ENCODE results near the gene HPCAL1.

The HPCAL1 gene

DNA sequence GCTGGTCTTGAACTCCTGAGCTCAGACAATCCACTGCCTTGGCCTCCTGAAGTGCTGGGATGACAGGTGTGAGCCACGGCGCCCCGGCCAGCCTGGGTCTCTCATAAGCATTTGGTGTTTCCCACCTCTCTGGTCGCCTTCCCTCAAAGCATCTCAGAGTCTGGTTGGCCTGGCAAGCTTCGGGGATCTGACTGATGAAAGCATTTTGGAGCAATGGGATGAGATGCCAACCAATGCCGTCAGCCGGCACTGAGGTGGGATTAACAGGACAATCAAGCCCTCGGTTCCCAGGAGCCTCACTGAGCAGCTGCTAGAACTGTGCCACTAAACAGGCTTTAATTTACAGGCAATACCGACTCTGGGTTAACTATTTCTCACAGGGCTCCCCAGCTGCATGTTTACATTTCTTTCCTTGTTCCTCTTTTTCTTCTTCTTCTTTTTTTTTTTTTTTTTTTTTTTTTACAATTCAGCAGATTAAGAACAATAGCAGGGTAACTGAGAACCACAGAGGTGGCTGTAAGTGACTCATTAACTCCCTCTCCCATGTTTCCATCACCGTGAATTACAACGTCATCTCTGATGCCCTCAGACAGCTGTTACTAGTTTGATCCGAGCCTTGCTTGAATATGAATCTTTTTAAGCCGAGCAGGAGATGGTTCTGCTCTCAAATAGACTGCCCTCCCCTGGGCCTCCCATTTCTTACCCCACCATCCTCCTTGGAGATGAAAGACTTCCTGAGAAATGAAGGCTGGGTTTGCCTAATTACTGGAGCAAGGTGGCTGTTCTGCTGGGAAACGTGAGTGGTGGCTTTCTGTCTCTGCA, 107.5 kb downstream of the HPCAL1 start:
- peak; percentile 76 to 81 for DNase-seq

DNA sequence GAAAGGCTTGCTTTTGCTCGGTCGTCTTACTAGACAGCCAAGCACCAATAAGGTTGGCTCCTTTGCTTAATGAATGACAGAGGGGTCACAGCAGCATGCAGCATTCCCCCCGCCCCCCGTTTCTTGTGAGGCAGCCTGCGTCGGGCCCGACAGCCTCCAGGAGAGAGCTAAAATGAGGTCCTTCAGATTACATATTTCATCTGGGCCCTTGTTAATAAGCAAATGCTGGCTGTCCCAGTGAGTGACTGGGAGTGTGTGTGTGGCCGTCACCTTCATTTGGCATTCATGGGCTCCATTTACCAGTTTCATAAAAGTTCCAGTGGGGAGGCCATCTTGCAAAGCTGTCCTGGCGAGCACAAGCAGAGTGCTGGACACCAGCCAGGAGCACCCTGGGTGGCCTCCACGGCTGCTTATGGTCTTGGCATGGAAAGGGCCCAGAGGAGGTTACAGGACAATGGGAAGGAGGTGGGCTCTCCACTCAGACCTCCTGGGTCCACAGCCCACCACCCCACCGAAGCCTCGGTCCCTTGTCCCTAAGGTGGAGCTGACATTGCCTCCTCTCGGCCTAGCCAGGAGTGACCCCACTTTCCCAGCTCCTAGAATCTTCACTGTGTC, 108.2 kb downstream of the HPCAL1 start:
- no peak for DNase-seq

DNA sequence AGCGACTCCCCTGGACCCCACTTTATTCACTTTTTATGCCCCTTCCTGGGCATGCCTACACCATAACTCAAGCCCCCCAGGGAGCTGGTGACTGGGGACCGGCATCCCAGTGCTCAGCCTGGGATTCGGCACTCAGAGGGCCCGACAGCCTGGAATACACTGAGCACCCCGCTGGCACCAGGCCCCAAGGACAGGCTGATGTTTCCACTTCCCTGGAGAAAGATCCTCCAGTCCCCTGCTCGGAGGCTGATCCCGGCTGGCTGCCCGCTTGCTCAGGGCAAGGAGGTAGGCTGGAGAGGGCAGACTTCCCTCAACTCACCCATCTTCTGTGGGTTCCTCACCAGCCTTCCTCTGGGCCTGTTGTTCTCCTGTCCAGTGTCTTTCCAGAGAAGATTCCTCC, 108.9 kb downstream of the HPCAL1 start:
- no peak for DNase-seq

DNA sequence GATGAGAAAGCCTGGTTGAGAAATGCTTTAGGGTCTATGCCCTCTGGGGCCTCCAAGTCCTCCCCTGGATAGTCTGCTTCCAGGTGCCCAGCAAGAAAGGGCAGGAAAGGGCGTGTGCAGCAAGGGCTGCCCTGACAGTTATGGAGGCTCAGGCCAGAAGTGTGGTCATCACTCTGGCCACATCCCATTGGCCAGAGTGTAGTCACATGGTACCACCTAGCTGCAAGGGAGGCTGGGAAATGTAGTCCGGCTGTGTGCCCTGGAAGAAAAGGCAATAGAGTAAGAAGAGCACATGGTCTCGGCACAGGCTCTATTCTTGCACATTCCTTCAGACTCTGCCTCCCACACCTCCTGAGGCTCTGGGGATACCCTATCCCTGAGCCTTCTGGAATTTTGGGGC, 109.7 kb downstream of the HPCAL1 start:
- peak; percentile 8 to 25 for DNase-seq

DNA sequence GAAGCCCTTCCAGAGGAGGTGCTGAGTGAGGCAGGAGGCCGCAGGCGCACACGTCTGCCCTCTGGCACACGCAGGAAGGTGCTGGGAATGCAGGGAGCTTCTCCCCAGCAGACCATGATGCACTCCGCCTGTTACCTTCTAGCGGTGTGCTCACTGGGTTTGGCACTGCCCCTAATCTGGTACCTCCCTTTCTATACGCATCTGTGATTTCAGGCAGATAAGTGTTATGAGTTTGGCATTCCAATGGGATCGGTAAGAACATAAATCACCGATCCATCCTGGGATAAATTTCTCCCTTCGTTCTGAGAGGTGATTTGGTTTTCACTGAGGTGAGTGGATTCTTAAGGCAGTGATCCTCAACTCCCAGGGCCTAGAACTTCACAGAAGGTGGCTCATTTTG, 110.8 kb downstream of the HPCAL1 start:
- no peak for DNase-seq

DNA sequence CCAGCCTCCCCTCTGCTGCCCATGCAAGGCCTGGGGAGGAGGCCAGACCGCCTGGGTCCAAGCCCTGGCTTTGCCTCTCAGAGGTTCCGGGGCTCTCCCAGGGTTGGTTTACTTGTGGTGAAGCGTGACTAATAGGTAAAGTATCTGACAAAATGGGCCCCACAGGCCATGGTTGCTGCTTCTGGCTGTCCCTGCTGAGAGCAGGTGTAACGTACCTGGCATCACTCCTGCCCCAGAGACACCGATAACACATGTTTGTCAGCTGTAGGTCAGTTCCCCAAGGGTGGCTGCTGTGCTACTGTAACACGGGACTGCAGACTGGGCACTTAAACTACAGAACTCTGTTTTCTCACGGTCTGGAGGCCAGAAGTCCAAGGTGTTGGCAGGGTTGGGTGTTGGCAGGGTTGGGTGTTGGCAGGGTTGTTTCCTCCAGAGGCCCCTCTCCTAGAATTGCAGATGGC, 111.3 kb downstream of the HPCAL1 start:
- DNase-seq = no peak

DNA sequence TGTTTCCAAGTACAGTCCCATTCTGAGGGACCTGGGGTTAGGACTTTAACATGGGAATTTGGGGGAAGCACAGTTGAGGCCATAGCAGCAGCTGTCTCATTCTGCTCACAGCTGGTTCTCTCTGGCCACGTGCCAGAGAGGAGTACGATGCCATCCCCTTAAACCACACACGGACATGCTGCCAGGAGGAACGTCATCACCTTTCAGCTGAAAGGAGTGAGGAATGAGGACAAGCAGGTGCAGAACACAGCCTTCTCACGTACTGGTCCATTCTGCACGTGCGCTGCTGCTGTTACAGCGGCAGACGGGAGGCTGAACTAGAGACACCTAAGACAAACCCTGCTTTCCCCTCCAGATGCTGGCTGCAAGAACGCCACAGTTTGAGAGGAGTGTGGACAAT, 111.9 kb downstream of the HPCAL1 start:
- DNase-seq = no peak

DNA sequence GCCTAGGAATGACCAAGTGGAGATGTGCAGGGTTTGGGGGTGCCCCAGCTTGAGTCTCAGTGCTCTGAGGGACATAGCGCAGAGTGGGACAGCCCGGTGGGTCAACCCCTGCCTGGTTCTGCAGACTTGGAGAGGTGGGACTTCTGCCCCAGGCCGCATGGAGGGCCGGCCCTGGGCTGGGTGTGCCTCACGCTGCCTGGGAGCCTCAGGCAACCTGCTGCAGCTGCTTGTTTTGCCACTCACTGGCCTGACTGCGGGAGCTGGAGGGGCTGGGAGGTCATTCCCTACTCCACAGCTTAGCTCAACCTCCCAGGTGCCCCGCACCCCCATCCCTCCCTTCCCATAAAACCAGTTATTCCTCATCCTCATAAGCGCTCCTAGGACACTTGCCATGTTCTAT, 112.3 kb downstream of the HPCAL1 start:
- no peak for DNase-seq

DNA sequence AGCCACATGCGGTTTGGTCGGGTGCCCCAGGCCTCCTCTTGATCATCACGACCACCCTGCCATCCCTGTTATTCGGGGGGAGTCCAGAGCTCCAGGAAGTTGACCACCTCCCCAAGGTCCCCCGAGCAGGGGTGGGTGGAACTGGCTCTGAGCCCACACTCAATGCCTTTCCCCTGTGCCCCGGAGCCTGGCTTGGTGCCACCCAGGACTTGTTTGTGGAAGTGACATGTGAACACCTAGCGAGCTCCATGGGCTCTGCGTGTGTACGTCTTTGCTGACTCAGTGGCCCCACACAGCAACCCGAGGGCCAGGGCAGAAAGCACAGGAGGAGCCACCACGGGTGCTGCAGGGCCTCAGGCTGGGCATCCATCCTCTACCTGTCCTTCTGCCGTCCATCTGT, 112.9 kb downstream of the HPCAL1 start:
- no peak for DNase-seq

DNA sequence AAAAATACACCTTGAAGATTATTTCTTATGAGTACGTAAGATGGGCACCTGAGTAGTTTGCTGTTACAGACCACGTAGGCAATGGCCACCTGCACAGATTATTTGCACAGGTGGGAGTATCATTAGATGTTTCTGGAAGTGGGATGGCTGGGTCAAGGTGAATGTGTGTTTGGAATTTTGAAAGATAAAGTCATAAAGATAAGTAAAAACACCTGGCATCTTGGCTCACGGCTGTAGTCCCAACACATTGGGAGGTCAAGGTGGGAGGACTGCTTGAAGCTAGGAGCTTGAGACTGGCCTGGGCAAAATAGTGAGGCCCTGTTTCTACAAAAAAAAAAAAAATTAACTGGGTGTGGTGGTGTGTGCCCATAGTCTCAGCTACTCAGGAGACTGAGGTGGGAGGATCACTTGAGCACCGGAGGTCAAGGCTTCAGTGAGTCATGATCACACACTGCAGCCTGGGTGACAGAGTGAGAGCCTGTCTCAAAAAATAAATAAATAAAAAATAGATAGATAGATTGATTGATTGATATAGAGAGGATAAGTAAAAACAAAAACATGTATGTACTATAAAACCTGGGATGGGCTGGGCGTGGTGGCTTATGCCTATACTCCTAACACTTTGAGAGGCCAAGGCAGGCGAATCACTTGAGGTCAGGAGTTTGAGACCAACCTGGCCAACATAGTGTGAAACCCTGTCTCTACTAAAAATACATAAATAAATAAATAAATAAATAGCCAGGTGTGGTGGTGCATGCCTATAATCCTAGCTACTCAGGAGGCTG, 115.0 kb downstream of the HPCAL1 start:
- DNase-seq = no peak

DNA sequence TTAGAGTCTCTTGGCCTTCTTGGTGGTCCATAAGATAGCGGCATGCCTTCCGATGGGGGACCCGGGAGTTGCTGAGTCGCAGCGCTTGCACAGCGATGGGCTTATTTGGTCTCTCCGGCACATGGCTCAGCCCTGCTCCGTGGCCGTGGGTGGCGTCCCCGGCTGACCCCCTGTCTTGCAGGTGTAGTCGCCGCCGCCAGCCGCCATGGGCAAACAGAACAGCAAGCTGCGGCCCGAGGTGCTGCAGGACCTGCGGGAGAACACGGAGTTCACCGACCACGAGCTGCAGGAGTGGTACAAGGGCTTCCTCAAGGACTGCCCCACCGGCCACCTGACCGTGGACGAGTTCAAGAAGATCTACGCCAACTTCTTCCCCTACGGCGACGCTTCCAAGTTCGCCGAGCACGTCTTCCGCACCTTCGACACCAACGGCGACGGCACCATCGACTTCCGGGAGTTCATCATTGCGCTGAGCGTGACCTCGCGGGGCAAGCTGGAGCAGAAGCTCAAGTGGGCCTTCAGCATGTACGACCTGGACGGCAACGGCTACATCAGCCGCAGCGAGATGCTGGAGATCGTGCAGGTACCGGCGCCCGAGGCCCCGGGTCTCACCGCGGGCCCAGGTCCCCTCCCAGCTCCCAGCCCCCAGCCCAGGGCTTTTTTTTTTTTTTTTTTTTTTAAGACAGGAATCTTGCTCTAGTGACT, 117.0 kb downstream of the HPCAL1 start:
- no peak for DNase-seq

DNA sequence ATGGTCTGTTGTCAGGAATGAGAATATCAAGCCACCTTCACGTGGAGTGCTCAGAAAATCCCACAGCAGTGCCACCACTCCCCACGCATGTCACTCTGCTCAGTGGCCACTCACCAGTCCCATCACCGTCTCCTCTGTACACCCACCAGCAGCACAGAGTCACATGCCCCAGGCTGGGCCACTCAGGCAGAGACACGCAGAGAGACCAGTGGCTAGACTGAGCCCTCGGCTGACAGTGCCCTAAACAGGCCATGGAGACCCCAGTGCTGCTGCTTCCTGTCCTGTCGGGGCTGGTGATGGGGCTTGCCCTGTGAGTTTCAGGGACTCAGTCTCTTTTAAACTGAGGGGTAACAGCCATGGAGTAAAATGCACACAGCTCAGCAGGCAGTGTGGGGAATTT, 119.5 kb downstream of the HPCAL1 start:
- no peak for DNase-seq

DNA sequence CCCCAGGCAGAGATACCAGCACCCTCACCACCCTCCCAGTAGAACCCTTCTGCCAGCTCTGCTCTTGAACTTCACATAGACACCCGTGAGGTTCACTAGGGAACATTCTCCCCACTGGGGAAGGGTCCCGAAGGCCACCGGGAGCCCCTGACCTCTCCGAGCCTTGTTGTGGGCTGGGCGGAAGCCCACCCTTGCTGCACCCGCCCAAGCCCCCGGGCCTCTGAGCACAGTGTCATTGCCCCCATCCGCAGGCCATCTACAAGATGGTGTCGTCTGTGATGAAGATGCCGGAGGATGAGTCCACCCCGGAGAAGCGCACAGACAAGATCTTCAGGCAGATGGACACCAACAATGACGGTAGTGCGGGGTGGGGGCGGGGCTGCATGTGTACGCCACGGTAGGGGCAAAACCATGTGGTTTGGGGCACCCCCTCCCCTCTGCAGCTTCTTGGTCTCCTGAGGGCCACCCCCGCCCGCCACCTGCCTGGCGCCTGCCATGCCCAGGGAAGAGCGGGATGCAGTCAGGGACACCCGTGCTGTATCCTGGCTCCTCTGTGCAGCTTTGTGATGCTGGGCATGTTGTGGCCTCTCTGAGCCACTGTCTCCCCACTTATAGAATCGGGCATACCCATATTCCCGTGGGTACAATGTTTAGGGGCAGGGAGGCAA, 120.2 kb downstream of the HPCAL1 start:
- DNase-seq = no peak

DNA sequence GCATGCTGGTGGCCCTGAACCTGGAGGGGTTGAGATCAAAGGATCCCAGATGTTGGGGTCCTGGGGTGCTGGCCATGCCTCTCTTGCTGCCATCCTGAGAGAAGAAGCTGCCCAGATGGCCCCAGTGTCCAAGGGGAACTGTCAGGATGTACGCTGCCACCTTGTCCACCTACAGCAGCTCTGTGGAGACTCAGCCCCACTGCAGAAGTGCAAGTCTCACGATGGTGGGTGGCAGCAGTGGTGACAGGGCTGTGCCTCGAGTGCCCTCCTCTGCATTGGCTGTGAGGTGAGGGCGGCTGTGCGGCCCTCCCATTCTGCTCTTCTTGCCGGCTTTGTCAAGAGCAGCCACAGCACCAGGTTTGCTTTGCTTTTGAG, 120.7 kb downstream of the HPCAL1 start:
- DNase-seq = no peak

DNA sequence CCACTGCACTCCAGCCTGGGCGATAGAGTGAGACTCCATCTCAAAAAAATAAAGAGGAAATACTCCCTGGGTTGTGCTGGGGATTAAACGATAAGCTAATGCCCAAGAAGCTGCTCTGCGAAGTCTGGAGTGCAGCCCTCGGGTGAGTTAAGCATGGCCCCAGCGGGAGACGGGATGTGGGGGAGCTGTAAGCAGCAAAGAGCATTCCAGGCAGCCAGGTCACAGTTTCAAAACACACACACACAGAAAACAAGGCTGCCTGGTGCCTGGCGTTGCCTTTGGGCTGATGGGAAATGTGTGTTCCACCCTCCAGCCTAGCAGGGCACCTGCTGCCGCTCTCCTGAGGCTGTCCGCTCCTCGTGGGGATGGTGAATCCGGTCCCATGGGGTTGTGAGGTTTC, 121.3 kb downstream of the HPCAL1 start:
- no peak for DNase-seq

DNA sequence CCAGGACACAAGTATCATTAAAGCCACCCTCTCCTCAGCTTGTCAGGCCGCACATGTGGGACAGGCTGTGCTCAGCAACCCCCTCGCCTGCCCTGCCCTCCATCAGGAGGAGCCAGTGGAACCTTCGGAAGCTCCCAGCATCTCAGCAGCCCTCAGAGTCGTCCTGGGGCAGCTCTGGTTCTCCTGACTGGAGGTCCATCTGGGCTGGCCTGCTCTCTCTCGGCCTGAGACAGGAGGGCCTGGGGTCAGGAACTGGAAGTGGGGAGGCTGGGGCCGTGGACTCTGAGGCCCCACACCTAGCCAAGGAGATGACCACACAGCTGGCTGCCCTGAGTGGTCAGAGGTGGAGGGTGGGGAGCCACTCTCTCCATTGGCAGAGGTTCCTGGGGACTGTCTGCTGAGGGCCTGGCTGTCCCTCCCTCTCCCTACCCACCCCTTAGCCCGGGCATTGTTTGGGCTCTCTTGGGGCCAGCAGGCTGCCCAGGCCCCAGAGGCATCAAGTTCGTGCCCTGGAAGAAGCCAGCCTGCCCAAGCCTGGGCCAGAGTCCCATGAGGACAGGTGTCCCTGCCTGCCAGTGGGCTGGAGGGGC, 122.3 kb downstream of the HPCAL1 start:
- DNase-seq = no peak

DNA sequence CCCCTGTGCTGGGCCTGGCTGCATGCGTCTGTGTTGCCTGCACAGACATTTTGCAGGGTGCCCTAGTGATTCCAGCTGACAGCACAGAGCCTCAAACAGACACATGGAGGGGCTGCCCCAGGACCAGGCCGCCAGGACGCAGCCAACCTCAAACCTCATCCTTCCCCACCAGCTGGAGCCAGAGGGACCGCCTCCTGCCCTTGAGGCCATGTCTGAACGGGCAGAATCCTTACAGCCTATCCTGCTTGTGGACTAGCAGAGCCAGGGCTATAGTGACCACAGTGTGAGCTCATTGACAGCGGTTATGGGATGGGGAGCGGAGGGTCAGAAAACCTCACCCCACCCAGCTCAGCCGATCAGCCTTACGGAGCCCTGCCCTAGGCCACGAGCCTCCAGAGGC, 123.0 kb downstream of the HPCAL1 start:
- DNase-seq = no peak

DNA sequence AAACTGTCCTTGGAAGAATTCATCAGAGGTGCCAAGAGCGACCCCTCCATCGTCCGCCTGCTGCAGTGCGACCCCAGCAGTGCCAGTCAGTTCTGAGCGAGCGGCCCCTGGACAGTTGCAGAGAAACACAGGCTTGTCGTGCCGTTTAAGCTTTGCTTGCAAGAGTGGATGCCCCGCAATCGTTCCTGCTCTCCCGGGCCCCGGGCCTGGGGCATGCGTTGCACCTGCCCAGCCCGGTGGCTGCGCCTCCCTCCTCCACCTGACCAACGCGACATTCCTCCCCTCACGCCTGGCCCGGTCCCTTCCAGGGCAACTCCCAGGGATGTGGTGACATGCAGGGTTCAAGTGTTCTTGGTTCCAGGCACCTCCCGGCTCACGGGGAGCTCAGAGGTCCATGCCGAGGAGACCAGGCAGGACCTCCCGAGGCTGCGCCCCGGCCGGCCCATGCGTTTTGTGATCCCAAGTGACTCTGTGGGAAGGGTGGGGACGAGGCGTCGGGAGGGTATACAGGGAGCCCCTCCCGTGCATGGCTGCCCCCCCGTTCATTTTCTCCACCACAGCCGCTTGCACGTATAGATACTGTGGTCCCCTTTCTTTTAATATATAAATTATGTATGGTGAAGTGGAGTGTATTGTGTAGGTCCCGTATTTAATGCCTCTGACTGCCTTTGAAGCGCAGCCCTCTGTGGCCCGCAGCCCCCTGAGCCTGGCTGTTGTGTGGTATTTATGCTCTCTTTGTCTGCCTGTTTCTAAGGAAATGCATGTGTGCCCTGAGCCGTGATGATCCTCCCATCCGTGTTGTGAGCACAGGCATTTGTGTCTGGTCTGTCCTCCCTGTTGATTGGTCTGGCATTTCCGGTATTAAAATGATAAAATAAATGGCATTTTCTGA, 124.3 kb downstream of the HPCAL1 start:
- no peak for DNase-seq

DNA sequence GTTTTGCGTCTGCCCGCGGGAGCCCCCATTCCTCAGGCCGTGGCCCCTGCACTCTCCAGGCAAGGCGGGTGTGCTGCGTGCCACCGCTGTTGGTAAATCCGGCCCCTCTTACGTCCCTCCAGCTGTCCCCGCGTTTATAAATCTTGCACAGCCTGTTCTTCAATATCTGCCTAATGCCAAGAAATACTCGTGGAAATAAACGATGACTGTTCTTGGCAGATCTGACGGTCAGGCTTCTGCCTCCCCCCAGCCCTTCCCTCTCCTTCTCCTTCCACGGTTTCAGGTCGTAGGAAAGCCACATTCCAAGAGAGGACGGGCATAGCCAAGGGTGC, 124.9 kb downstream of the HPCAL1 start:
- DNase-seq = no peak

DNA sequence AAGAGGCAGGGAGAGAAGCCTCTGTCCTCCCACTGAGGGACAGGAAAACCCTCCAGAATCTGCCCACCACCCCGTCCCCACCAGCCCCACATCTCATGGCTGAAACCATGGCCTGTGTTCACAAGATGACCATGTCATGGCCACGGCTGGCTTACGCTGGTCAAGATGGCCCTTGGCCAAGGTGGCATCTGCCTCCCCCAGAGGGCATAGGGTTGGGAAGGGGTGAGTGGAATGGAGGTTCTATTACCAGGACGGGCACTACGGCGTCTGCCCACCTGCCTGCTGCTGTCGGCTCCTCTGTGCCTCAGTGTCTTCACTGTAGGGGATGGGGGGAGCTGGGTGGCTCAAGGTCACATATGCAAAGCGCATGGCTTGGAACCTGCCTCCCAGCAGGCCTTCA, 125.7 kb downstream of the HPCAL1 start:
- no peak for DNase-seq

DNA sequence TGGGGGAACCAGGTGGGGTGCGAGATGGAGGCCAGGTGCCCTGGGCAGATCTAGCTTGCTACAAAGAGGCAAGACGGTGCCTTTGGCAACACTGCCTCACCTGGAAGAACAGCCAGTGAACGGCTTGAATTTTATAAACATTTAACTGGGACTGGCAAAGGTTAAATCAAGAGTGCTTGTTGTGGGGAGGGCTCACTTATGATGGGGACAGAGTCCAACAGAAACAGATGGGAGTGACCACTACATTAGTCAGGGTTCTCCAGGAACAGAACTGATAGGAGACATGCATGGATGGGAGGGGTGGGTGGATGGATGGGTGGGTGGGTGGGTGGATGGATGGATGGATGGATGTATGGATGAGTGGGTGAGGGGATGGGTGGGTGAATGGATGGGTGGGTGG, 126.2 kb downstream of the HPCAL1 start:
- no peak for DNase-seq
